Stimulated activated CD4-positive, alpha-beta T cell treated with anti-CD3 and anti-CD28 coated beads, Interleukin-4, amount 100 ng/mL, for 24 hours (primary cell): ENCODE measurements around the gene CX3CL1.
"Not testable (repeated sequence)": the region's sequence is repeated elsewhere in the genome, so short reads cannot be mapped to it uniquely, and the experiment has no call there.

Experiments
- DNase-seq: peaks from one replicate; pipeline ENCODE4 v3.0.0-alpha.2; 2020

Gene CX3CL1

GRCh38 chr16:57372372-57373116 lies at the start of gene CX3CL1:
TSS of gene CX3CL1 (plus strand) at chr16:57372490. CDS start at chr16:57372569, 79 bp downstream.
- DNase-seq: no peak

DNA sequence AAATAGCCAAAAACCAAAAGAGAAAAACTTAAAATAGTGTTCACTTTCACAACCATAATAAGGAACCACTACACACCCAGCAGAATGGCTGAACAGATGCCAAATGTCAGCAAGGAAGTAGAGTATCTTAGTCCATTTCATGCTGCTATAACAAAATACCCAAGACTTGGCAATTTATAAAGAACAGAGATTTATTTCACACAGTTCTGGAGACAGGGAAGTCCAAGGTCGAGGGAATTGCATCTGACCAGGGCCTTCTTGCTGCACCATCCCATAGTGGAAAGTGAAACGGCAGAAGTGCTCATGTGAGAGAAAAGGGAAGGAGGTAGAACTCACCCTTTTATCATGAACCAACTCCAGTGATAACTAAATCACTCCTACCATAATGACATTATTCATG lies 47.5 kb upstream of the CX3CL1 start:
- no peak for DNase-seq

GRCh38 chr16:57325458-57325857 lies 46.8 kb upstream of the CX3CL1 start:
- DNase-seq: no peak

DNA sequence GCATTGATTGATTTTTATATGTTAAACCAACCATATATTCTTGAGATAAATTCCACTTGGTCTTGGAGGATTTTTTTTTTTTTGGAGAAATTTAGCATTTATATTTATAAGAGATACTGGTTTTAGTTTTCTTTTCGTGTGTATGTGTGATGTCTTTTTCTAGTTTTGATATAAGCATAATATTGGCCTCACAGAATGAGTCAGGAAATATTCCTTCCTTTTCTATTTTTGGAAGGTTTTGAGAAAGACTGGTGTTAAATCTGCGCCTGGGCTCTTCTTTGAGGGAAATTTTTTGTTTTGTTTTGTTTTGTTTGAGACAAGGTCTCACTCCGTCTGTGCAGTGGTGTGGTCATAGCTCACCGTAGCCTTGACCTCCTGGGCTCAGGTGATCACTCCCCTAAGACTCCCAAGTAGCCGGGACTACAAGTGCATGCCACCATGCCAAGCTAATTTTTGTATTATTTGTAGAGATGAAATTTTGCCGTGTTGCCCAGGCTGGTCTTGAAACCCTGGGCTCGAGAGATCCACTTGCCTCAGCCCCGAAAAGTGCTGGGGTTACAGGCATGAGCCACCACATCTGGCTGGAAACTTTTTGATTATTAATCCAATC lies 42.5 kb upstream of the CX3CL1 start:
- no peak for DNase-seq

DNA sequence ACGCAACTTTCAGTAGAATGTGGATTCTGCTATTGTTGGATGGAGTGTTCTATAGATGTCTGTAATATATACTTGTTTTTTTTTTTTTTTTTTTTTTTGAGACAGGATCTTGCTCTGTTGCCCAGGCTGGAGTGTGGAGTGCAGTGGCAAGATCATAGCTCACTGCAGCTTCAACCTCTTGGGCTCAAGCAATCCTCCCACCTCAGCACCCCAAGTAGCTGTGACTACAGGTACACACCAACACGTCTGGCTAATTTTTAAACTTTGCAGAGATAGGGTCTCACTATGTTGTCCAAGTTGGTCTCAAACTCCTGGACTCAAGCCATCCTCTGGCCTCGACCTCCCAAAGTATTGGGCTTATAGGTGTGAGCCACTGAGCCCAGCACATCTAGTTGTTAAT lies 40.9 kb upstream of the CX3CL1 start:
- DNase-seq: no peak

- DNase-seq: no peak
These were observed 38.9 kb upstream of the CX3CL1 start for GRCh38 chr16:57333402-57333801.

- DNase-seq: no peak
These were observed 36.9 kb upstream of the CX3CL1 start for GRCh38 chr16:57335366-57335765.

DNA sequence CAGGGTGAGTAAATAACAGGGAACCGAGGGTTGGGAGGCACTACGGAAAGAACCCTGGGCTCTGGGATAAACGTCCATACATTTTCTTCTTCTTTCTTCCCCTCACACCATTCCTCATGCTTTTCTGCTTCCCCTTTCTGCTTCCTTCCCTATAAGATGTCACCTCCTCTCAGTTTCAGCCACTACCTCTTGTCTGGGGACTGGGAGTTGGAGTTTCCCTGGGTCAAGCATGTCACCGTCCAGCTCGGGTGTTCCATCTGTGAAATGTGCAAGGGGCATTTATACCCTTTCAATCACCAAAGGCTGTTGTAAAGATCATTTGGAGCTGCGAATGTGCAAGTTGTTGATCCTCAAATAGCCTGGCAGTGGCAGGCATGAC lies 31.2 kb upstream of the CX3CL1 start:
- no peak for DNase-seq

- DNase-seq: no peak
These were observed 30.6 kb upstream of the CX3CL1 start for GRCh38 chr16:57341441-57342303.

GRCh38 chr16:57342606-57343005 lies 29.7 kb upstream of the CX3CL1 start:
- not testable (repeated sequence) for DNase-seq

DNA sequence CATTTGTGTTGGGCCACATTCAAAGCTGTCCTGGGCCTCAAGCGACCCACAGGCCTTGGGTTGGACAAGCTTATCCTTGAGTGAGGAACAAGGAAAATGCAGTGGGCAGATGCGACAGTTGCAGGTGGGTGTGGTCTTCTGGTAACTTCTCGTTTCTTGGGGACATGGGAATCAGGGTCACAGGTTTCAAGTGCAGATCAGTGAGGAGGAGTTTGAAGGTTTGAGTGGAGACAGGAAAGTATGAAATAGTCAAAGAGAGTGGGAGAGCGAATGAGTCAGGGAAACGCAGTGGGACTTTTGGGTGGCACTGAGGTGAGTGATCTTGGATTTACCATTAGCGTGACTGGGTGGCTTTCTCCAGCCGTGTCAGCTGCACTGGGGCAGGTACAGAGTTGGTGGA lies 29.1 kb upstream of the CX3CL1 start:
- DNase-seq: no peak

GRCh38 chr16:57344094-57344493 lies 28.2 kb upstream of the CX3CL1 start:
- not testable (repeated sequence) for DNase-seq

GRCh38 chr16:57345021-57345420 lies 27.3 kb upstream of the CX3CL1 start:
- DNase-seq: no peak

GRCh38 chr16:57345666-57346204 lies 26.6 kb upstream of the CX3CL1 start:
- no peak for DNase-seq

GRCh38 chr16:57347858-57348257 lies 24.4 kb upstream of the CX3CL1 start:
- DNase-seq: no peak

DNA sequence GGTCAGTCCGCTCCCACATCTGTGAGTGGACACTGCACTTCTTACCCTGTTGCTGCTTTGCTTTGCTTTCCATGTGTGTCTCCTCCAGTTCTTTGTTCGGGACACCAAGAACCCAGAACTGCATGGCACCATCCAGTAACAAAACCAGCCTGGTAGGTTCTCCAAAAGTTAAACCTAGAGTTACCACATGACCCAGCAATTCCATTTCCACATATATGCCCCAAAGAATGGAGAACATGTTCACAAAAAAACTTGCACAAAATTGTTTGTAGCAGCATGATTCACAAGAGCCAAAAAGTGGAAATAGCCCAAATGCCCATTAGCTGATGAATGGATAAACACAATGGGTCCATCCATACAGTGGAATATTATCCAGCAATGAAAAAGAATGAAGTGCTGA lies 24.0 kb upstream of the CX3CL1 start:
- no peak for DNase-seq

- peak; percentile 11 for DNase-seq
These were observed 22.9 kb upstream of the CX3CL1 start for GRCh38 chr16:57349212-57350031.

GRCh38 chr16:57352636-57353047 lies 19.6 kb upstream of the CX3CL1 start:
- DNase-seq: no peak

DNA sequence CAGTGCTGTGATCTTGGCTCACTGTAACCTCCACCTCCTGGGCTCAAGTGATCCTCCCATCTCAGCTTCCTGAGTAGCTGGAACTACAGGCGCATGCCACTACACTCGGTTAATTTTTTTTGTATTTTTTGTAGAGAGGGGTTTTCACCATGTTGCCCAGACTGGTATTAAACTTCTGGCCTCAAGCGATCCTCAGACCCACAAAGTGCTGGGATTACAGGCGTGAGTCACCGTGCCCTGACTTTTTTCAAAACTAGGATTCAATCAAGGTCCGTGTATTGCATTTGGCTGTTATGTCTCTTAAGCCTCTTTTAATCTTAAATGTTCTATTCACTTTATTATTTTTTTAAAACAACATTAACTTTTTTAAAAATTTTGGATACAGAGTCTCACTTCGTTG lies 18.0 kb upstream of the CX3CL1 start:
- DNase-seq: no peak

DNA sequence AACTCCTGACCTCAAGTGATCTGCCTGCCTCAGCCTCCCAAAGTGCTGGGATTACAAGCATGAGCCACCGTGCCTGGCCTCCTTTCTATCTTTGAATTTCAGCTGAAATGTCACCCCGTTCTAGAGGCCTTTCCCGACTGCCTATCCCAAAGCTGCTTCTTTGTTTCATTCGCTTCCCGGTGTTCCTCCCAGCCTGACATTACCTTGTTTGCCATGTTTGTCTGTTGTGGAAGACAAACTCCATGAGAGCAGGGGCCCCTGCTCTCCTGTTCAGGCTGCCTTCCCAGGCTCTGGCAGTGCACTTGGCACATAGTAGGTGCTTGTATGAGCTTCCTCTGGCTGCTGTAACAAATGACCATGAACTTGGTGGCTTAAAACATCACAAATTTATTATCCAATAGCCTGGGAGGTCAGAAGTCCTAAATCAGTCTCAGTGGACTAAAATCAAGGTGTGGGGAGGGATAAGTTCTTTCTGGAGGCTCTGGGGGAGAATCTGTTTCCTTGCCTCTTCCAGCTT lies 16.3 kb upstream of the CX3CL1 start:
- no peak for DNase-seq

DNA sequence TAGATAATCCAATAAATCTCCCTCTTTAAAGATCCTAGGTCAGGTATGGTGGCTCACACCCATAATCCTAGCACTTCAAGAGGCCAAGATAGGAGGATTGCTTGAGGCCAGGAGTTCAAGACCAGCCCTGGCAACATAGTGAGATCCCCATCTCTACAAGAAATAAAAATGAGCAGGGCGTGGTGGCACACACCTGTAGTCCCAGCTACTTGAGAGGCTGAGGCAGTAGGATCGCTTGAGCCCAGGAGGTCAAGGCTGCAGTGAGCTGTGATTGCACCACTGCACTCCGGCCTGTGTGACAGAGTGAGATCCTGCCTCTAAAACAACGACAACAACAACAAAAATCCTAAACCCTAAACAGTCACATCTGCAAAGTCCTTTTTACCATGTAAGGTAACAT lies 15.7 kb upstream of the CX3CL1 start:
- no peak for DNase-seq

DNA sequence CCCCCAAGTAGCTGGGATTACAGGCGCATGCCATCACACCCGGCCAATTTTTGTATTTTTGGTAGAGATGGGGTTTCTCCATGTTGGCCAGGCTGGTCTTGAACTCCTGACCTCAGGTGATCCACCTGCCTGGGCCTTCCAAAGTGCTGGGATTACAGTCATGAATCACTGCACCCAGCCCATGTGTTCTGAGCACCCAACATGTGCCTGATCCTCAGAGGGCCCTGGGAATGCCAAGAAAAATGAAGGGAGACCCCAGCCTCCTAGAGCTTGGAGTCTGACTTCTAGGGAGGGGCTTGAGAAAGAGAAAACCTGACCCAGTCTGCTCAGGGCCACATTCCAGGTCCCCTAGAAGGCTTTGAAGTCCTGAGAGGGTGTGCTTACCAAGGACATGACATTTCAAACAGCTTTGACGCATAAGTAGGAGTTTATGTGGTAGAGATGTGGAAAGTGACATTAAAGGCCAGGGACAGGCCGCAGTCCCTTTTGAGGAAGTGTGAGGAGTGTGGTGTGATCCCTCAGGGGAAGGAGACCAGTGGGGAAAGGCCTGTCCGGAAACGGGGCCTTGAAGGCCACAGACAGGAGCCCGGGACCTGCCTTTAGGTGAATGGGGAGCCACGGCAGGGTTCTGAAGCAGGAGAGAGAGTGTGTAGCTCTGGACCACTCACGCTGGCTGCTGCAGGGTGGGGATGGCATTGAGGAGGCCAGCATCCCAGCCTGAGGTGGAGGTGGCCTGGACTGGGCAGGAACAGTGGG lies 14.8 kb upstream of the CX3CL1 start:
- DNase-seq: no peak
